Thoracic aorta (tissue), 2 donors: ENCODE results near the gene SMTN. TPM values are rescaled to one million over a fixed set of nuclear protein-coding genes. Genes with fewer than 3 reads are reported as not detected.
A peak's percentile ranks its signal among the peaks of the same experiment; 100 is the strongest.
"Not testable (repeated sequence)": the region's sequence is repeated elsewhere in the genome, so short reads cannot be mapped to it uniquely, and the experiment has no call there.

Source experiments
- ATAC-seq: fragments of 150-250 bp; one replicate; pipeline ENCODE4 v1.8.0; 2017; ENCODE audit warnings: low read depth; ENCODE audit not compliant: insufficient number of reproducible peaks, low FRiP score
- DNase-seq: peaks from one replicate; pipeline ENCODE4 v3.0.0-alpha.2; 2020; ENCODE audit warnings: low spot score
- H3K27ac ChIP-seq, 2 donors: fragments of 200-600 bp; sonication (generic); 1 replicate in 1 of 2; 2 replicates in 1 of 2; pipeline ENCODE4 v1.5.1; 2016; ENCODE audit warnings: mild to moderate bottlenecking in 2 of 2, moderate library complexity in 2 of 2
- H3K27me3 ChIP-seq: fragments of 200-600 bp; sonication (generic); replicated peaks from 2 replicates; pipeline ENCODE4 v1.6.0; 2016; ENCODE audit warnings: mild to moderate bottlenecking; ENCODE audit not compliant: insufficient read depth
- H3K36me3 ChIP-seq: fragments of 200-600 bp; sonication (generic); one replicate; pipeline ENCODE4 v1.5.1; 2016
- H3K4me1 ChIP-seq, 2 donors: fragments of 200-600 bp; sonication (generic); 1 replicate in 1 of 2; 2 replicates in 1 of 2; pipeline versions ENCODE4 v1.5.1 to v1.6.0; 2016; ENCODE audit warnings: low read depth in 2 of 2, mild to moderate bottlenecking in 1 of 2; ENCODE audit not compliant: control insufficient read depth in 1 of 2
- H3K4me3 ChIP-seq: fragments of 200-600 bp; sonication (generic); 2 replicates; pipeline ENCODE4 v1.5.1; 2016; ENCODE audit warnings: mild to moderate bottlenecking
- H3K9me3 ChIP-seq: fragments of 200-600 bp; sonication (generic); 2 replicates; pipeline ENCODE4 v1.5.1; 2016
- CTCF ChIP-seq: fragments of 200-600 bp; sonication (generic); IDR thresholded peaks from one replicate; pipeline ENCODE4 v1.5.1; 2019; ENCODE audit warnings: antibody characterized with exemption
- total RNA-seq, 2 donors: library from RNA; depleted of rRNA; stranded (reverse); fragments of >200 nt; gene quantifications; one replicate each; pipeline versions ENCODE4 v1.1.0 to v1.2.3, GENCODE V29; 2016

The SMTN gene
- total RNA-seq, 2 donors from 2014 or later = 632 to 946 TPM

DNA sequence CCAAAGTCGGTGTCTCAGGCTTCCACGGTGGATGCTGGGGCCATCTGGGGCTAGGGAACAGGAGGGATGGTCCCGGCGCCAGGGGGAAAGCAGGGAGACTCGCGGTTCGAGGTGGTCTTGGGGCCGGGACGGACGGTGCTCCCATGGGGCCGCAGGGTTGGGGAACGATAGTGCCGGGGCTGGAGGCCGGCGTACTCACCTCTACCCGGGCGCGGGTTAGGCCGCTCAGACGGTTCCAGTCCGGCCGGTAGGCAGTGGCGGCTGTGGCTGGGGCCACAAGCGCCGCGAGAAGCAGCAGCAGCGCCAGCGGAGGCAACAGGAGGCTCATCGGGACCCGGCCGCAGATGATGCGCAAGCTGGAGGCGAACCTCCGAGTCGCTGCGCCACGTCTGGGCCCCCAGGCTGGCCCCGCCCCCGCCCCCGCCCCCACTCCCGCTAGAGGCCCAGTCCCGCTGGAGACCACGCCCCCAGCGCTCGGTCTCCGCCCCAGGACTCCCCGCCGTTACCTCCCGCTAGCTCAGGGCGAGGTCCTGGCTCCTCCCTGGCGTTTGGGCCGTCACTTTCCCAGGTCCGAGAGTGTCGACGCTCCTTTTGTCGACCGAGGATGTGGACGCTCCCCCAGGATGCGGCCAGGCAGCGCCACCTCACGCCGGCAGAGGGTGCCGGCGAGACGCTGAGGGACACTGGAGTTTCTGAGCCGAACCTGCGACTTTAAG lies 26.2 kb downstream of the SMTN start, which contains the start of gene SELENOM:
Gene SELENOM (minus strand): TSS at position 391 of the 716 bp plus-strand sequence. CDS start 63 bp downstream, at position 328.
- H3K4me1 ChIP-seq = peaks cover 25 to 46% of the 10 kb centered on the region in 2 donors
- peak; percentile 14 for ATAC-seq

DNA sequence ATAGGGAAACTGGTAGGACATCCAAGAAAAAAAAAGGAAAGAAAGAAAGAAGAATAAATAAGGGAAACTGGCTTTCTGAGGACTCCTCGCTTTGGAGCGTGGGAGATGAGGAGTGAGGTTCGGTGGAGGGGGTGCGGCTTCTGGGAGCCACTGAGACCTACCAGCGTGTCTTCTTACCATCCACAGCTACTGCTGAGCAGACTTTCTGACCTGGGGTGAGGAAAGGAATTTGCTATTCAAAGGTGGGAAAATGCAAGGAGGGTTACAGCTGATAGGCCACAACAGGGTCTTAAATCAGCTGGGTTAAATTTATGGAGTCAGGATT lies 26.7 kb downstream of the SMTN start:
- TF ChIP-seq CTCF = no peak
- no peak for DNase-seq
- H3K36me3 ChIP-seq = no peaks in the 10 kb centered on the region
- H3K9me3 ChIP-seq = no peaks in the 10 kb centered on the region
- H3K27me3 ChIP-seq = no peaks in the 10 kb centered on the region
- peaks cover 21 to 40% of the 10 kb centered on the region in 2 donors for H3K4me1 ChIP-seq
- ATAC-seq = no peak
- peak overlapping the region; percentile 94 for H3K4me3 ChIP-seq
- H3K27ac ChIP-seq = peak overlapping the region; percentile 80 to 86

More for the DNA sequence above, 26.2 kb downstream of the SMTN start, which contains the start of gene SELENOM:
- TF ChIP-seq CTCF = peak; percentile 88
- peak; percentile 86 for DNase-seq
- H3K36me3 ChIP-seq = no peaks in the 10 kb centered on the region
- peak within 1 kb of the TSS; percentile 99 for H3K27ac ChIP-seq
- peak within 1 kb of the TSS; percentile 94 for H3K4me3 ChIP-seq
- H3K27me3 ChIP-seq = no peaks in the 10 kb centered on the region
- no peaks in the 10 kb centered on the region for H3K9me3 ChIP-seq

DNA sequence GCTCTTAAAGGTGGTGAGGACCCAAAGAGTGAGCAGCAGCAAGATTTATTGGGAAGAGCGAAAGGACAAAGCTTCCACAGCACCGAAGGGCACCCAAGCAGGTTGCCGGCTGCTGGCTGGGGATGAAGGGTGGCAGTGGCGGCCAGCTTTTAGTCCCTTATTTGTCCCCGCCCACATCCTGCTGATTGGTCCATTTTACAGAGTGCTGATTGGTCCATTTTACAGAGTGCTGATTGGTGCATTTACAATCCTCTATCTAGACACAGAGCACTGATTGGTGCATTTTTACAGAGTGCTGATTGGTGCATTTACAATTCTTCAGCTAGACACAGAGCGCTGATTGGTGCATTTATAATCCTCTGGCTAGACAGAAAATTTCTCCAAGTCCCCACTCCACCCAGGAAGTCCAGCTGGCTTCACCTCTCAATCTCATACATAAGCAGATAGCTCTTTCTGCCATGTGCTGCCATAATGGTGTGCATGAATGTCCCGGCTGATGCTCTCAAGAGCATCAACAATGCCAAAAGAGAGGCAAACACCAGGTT lies 31.5 kb downstream of the SMTN start:
- H3K27me3 ChIP-seq, ATAC-seq, H3K4me3 ChIP-seq: not testable (repeated sequence)

GRCh38 chr22:31118046-31118820 lies 37.1 kb downstream of the SMTN start:
- ATAC-seq = no peak
- no peak for DNase-seq
- no peak overlapping the region for H3K4me3 ChIP-seq
- no peak for TF ChIP-seq CTCF
- no peaks in the 10 kb centered on the region for H3K27me3 ChIP-seq
- H3K27ac ChIP-seq = no peak overlapping the region
- H3K4me1 ChIP-seq = peaks cover 10 to 14% of the 10 kb centered on the region in 2 donors
- H3K9me3 ChIP-seq = no peaks in the 10 kb centered on the region
- no peaks in the 10 kb centered on the region for H3K36me3 ChIP-seq

More for the DNA sequence above, 31.5 kb downstream of the SMTN start:
- H3K36me3 ChIP-seq, DNase-seq, H3K9me3 ChIP-seq, H3K27ac ChIP-seq, H3K4me1 ChIP-seq: not testable (repeated sequence)

GRCh38 chr22:31119026-31119717 lies 38.1 kb downstream of the SMTN start:
- no peaks in the 10 kb centered on the region for H3K36me3 ChIP-seq
- H3K27me3 ChIP-seq = no peaks in the 10 kb centered on the region
- no peak for TF ChIP-seq CTCF
- DNase-seq = no peak
- ATAC-seq = no peak
- H3K4me1 ChIP-seq = peaks cover 11 to 19% of the 10 kb centered on the region in 2 donors
- H3K27ac ChIP-seq = no peak overlapping the region
- no peak overlapping the region for H3K4me3 ChIP-seq
- no peaks in the 10 kb centered on the region for H3K9me3 ChIP-seq
